H1 (cell line): ENCODE results near the gene PRKN. TPM values are rescaled to one million over a fixed set of nuclear protein-coding genes. Genes with fewer than 3 reads are reported as not detected.

ENCODE experiments used
- CTCF ChIA-PET: fragments of 300-600 bp; sonication (Branson Sonifier 250); formaldehyde crosslinking; loops from one replicate; lab custom pipeline; 2021; ENCODE audit not compliant: partially characterized antibody; lab: Charles Lee
- POLR2A ChIA-PET: fragments of 300-600 bp; sonication (Branson Sonifier 250); formaldehyde crosslinking; loops from one replicate; lab custom pipeline; 2021; ENCODE audit warnings: inconsistent platforms; ENCODE audit not compliant: partially characterized antibody; lab: Charles Lee
- DNase-seq, 2 experiments: peaks; one replicate each; pipeline versions ENCODE4 v3.0.0 to v3.0.0-alpha.2; 2010 to 2022; ENCODE audit warnings: low spot score in 2 of 2, low read depth in 1 of 2, mixed read lengths in 1 of 2
- FAIRE-seq: peaks from 2 replicates; lab custom pipeline; 2011; peaks lifted over from hg19 to GRCh38; lab: Jason Lieb, UNC
- H2AFZ ChIP-seq: 2 replicates; pipeline ENCODE4 v1.8.1; 2012; ENCODE audit warnings: low read length, inconsistent platforms
- H2AK5ac ChIP-seq: 2 replicates; pipeline ENCODE4 v1.6.1; 2013; ENCODE audit warnings: low read depth, low read length
- H2BK120ac ChIP-seq: replicated peaks from 2 replicates; pipeline ENCODE3; 2013; ENCODE audit warnings: low read depth, low read length, inconsistent platforms
- H2BK12ac ChIP-seq: 2 replicates; pipeline ENCODE4 v1.6.1; 2013; ENCODE audit warnings: low read depth, low read length
- H2BK15ac ChIP-seq: 2 replicates; pipeline ENCODE4 v1.6.1; 2013; ENCODE audit warnings: low read length
- H2BK20ac ChIP-seq: 2 replicates; pipeline ENCODE4 v1.6.1; 2013; ENCODE audit warnings: low read length
- H2BK5ac ChIP-seq: 2 replicates; pipeline ENCODE4 v1.6.1; 2013; ENCODE audit warnings: low read depth, low read length
- H3K14ac ChIP-seq: 2 replicates; pipeline ENCODE4 v1.6.1; 2013; ENCODE audit warnings: inconsistent platforms; ENCODE audit not compliant: insufficient read length
- H3K18ac ChIP-seq: 2 replicates; pipeline ENCODE4 v1.6.1; 2013; ENCODE audit warnings: low read length; ENCODE audit errors: extremely low read depth
- H3K23ac ChIP-seq: 2 replicates; pipeline ENCODE4 v1.6.1; 2013; ENCODE audit warnings: inconsistent platforms; ENCODE audit not compliant: insufficient read length
- H3K23me2 ChIP-seq: 2 replicates; pipeline ENCODE4 v1.6.1; 2013; ENCODE audit warnings: low read depth, low read length
- H3K27ac ChIP-seq: 2 replicates; pipeline ENCODE4 v1.6.1; 2011; ENCODE audit warnings: low read depth, low read length, inconsistent platforms
- H3K27me3 ChIP-seq, 4 experiments: replicated peaks in 1 of 4; 1 replicate in 1 of 4; 2 replicates in 3 of 4; pipeline versions ENCODE4 v1.6.1 to v1.8.1; 2011 to 2013; ENCODE audit warnings: low read length in 3 of 4, mild to moderate bottlenecking in 3 of 4, inconsistent platforms in 2 of 4, mixed read lengths in 2 of 4, moderate library complexity in 1 of 4; ENCODE audit not compliant: control insufficient read depth in 3 of 4, insufficient read depth in 3 of 4; ENCODE audit errors: extremely low read depth in 1 of 4
- H3K36me3 ChIP-seq, 4 experiments: 2 replicates each; pipeline versions ENCODE4 v1.6.1 to v1.8.1; 2011 to 2013; ENCODE audit warnings: mild to moderate bottlenecking in 4 of 4, low read length in 3 of 4, moderate library complexity in 2 of 4, control low read depth in 1 of 4, inconsistent platforms in 1 of 4; ENCODE audit not compliant: insufficient read depth in 4 of 4, control insufficient read depth in 2 of 4
- H3K4ac ChIP-seq: replicated peaks from 2 replicates; pipeline ENCODE3; 2013; ENCODE audit warnings: low read length, low read depth, mixed read lengths, inconsistent platforms; ENCODE audit not compliant: insufficient read length
- H3K4me1 ChIP-seq, 4 experiments: replicated peaks in 1 of 4; 1 replicate in 1 of 4; 2 replicates in 3 of 4; pipeline versions ENCODE4 v1.6.1 to v1.8.1; 2011 to 2013; ENCODE audit warnings: low read length in 3 of 4, inconsistent platforms in 2 of 4, mixed read lengths in 1 of 4; ENCODE audit not compliant: insufficient read depth in 4 of 4, control insufficient read depth in 3 of 4
- H3K4me2 ChIP-seq, 2 experiments: 2 replicates each; pipeline versions ENCODE4 v1.6.1 to v1.8.1; 2011 to 2013; ENCODE audit warnings: low read depth in 2 of 2, low read length in 2 of 2, control low read depth in 1 of 2, inconsistent platforms in 1 of 2, mild to moderate bottlenecking in 1 of 2; ENCODE audit not compliant: insufficient read depth in 1 of 2
- H3K4me3 ChIP-seq, 4 experiments: fragments of 200-600, 300-600 bp in 1 of 4; sonication (generic), shearing (Covaris generic), sonication (Bioruptor Twin) in 1 of 4; 2 replicates each; pipeline versions ENCODE4 v1.5.1 to v1.8.1; 2011 to 2016; ENCODE audit warnings: low read length in 4 of 4, low read depth in 3 of 4, control low read depth in 2 of 4, inconsistent platforms in 2 of 4, mild to moderate bottlenecking in 2 of 4, mixed read lengths in 1 of 4, moderate library complexity in 1 of 4; ENCODE audit not compliant: insufficient read depth in 2 of 4; ENCODE audit errors: extremely low read depth in 1 of 4
- H3K56ac ChIP-seq: replicated peaks from 2 replicates; pipeline ENCODE3; 2013; ENCODE audit warnings: low read depth, mild to moderate bottlenecking, mixed read lengths, low read length, inconsistent platforms; ENCODE audit not compliant: insufficient read length
- H3K79me1 ChIP-seq: 2 replicates; pipeline ENCODE4 v1.6.1; 2013; ENCODE audit warnings: low read depth, low read length, control low read depth
- H3K79me2 ChIP-seq, 2 experiments: 2 replicates each; pipeline versions ENCODE4 v1.6.1 to v1.8.1; 2012 to 2013; ENCODE audit warnings: low read length in 2 of 2, mild to moderate bottlenecking in 2 of 2, inconsistent platforms in 1 of 2; ENCODE audit not compliant: insufficient read depth in 2 of 2, control insufficient read depth in 1 of 2
- H3K9ac ChIP-seq, 4 experiments: replicated peaks in 1 of 4; 1 replicate in 1 of 4; 2 replicates in 3 of 4; pipeline versions ENCODE4 v1.6.1 to v1.8.1; 2011 to 2013; ENCODE audit warnings: low read depth in 3 of 4, low read length in 3 of 4, control low read depth in 2 of 4, mild to moderate bottlenecking in 2 of 4, moderate library complexity in 2 of 4, inconsistent platforms in 1 of 4; ENCODE audit errors: extremely low read depth in 1 of 4
- H3K9me3 ChIP-seq, 2 experiments: 2 replicates each; pipeline versions ENCODE4 v1.6.1 to v1.8.1; 2012 to 2013; ENCODE audit warnings: mild to moderate bottlenecking in 2 of 2, moderate library complexity in 2 of 2, control low read depth in 1 of 2, inconsistent platforms in 1 of 2, low read depth in 1 of 2, low read length in 1 of 2, mixed read lengths in 1 of 2; ENCODE audit not compliant: insufficient read depth in 2 of 2
- H4K20me1 ChIP-seq, 2 experiments: replicated peaks in 1 of 2; 2 replicates each; pipeline versions ENCODE3 to v1.8.1; 2011 to 2013; ENCODE audit warnings: inconsistent platforms in 2 of 2, low read length in 2 of 2, mild to moderate bottlenecking in 1 of 2; ENCODE audit not compliant: insufficient read depth in 2 of 2, control insufficient read depth in 1 of 2
- H4K5ac ChIP-seq: 2 replicates; pipeline ENCODE4 v1.6.1; 2013; ENCODE audit warnings: low read length, low read depth, mixed read lengths, inconsistent platforms; ENCODE audit not compliant: insufficient read length
- H4K8ac ChIP-seq: 2 replicates; pipeline ENCODE4 v1.8.0; 2013; ENCODE audit warnings: mild to moderate bottlenecking, moderate library complexity, low read length, inconsistent platforms; ENCODE audit not compliant: insufficient read depth; ENCODE audit errors: extremely low read depth
- H4K91ac ChIP-seq: replicated peaks from 2 replicates; pipeline ENCODE3; 2013; ENCODE audit warnings: low read length, mixed read lengths, inconsistent platforms; ENCODE audit not compliant: insufficient read length
- CTCF ChIP-seq, 3 experiments: IDR thresholded peaks; 1 replicate in 2 of 3; 2 replicates in 1 of 3; pipeline versions ENCODE4 v1.5.1 to v1.6.1; 2011; ENCODE audit warnings: low read length in 3 of 3, mild to moderate bottlenecking in 3 of 3, inconsistent platforms in 2 of 3, low read depth in 1 of 3, moderate library complexity in 1 of 3; ENCODE audit not compliant: insufficient read depth in 1 of 3; ENCODE audit errors: control extremely low read depth in 1 of 3
- EP300 ChIP-seq, 2 experiments: IDR thresholded peaks; 1 replicate in 1 of 2; 2 replicates in 1 of 2; pipeline ENCODE4 v1.6.1; 2011 to 2012; ENCODE audit warnings: low read depth in 2 of 2, low read length in 2 of 2, mild to moderate bottlenecking in 2 of 2, borderline replicate concordance in 1 of 2, inconsistent platforms in 1 of 2, moderate library complexity in 1 of 2
- KDM1A ChIP-seq: fragments of 200-600, 300-600 bp; sonication (generic); IDR thresholded peaks from 2 replicates; pipeline ENCODE4 v1.7.1; 2016; ENCODE audit warnings: mild to moderate bottlenecking, low read length, borderline replicate concordance
- RAD21 ChIP-seq, 2 experiments: IDR thresholded peaks in 1 of 2; conservative IDR thresholded peaks in 1 of 2; 2 replicates each; pipeline ENCODE4 v1.6.1; 2011; ENCODE audit warnings: low read depth in 2 of 2, low read length in 2 of 2, improper control_type of control experiment in 1 of 2, inconsistent platforms in 1 of 2, mild to moderate bottlenecking in 1 of 2, moderate library complexity in 1 of 2
- ZNF274 ChIP-seq: IDR thresholded peaks from 2 replicates; pipeline ENCODE4 v1.7.0; 2012; ENCODE audit warnings: low read length, borderline replicate concordance; ENCODE audit errors: extremely low read depth
- WGBS, 2 experiments: shearing (Covaris generic) in 1 of 2; methylation state at CpG; one replicate each; pipeline versions ENCODE4 v1.1.6 to v1.1.7; 2013 to 2015; ENCODE audit warnings: low lambda C conversion rate in 2 of 2, mixed read lengths in 2 of 2, inconsistent platforms in 1 of 2, low coverage in 1 of 2, missing lambda C conversion rate in 1 of 2; ENCODE audit not compliant: insufficient replicate concordance in 2 of 2, insufficient coverage in 1 of 2, insufficient read length in 1 of 2; ENCODE audit errors: extremely low coverage in 1 of 2, missing lambda C conversion rate in 1 of 2; 5-methylcytosine and 5-hydroxymethylcytosine counted together
- polyA plus RNA-seq, 7 experiments: library from polyadenylated mRNA; depleted of rRNA in 3 of 7; stranded (reverse) in 5 of 7; unstranded in 2 of 7; fragments of >200 nt in 5 of 7; fragments of 200-250 nt in 2 of 7; gene quantifications; 1 replicate in 5 of 7; 2 replicates in 1 of 7; 4 replicates in 1 of 7; pipeline versions ENCODE4 v1.2.1 to v1.2.3, GENCODE V29; 2011 to 2013; ENCODE audit warnings: missing spikeins in 2 of 7, mixed read lengths in 2 of 7
- total RNA-seq: library from RNA; stranded (reverse); fragmentation: NEBNext Ultra II Directional; extraction: Animal tissue kit (Norgen Biotek cat#: 25700); gene quantifications from 2 replicates; pipeline ENCODE4 v1.2.1, GENCODE V29; 2021

The PRKN gene
- total and polyA plus RNA-seq, 2 of the 8 experiments (the other 6 are each of a cell fraction or from before 2014, with no cell fraction given), result 0.13 to 0.29 TPM

- H2BK12ac ChIP-seq, result no peak overlapping the region
- H4K8ac ChIP-seq, result no peak overlapping the region
- no peaks in the 10 kb centered on the region for H3K36me3 ChIP-seq
- ChIA-PET POLR2A (no interaction called here), CTCF (interaction anchor here (0.8 to 1.3 kb wide), 3 partner anchors 47 to 134 kb away, joined by 3 to 4 read pairs (median 3); no protein-coding TSS in a partner anchor)
- H2AK5ac ChIP-seq, result no peak overlapping the region
- H4K91ac ChIP-seq, result no peak overlapping the region
- no peak overlapping the region for H3K4me2 ChIP-seq
- no peak overlapping the region for H3K9ac ChIP-seq
- no peak overlapping the region for H2BK20ac ChIP-seq
- no peak overlapping the region for H2BK5ac ChIP-seq
- H3K79me1 ChIP-seq, result no peaks in the 10 kb centered on the region
- no peak overlapping the region for H2AFZ ChIP-seq
- no peaks in the 10 kb centered on the region; the same call in 1 of the 2 replicates for H3K23me2 ChIP-seq
- H4K20me1 ChIP-seq, result no peaks in the 10 kb centered on the region
- H3K4me1 ChIP-seq, result peaks cover 0 to 2% (median 0%) of the 10 kb centered on the region in 4 experiments; a peak in 1 of 7 replicates
- no peak overlapping the region for H3K23ac ChIP-seq
- FAIRE-seq, result no peak
- H4K5ac ChIP-seq, result no peak overlapping the region
- H2BK120ac ChIP-seq, result no peak overlapping the region
- H3K14ac ChIP-seq, result no peak overlapping the region
- DNase-seq, result no peak
- H3K4ac ChIP-seq, result no peak overlapping the region
- H3K4me3 ChIP-seq, result no peak overlapping the region
- H2BK15ac ChIP-seq, result no peak overlapping the region
- H3K18ac ChIP-seq, result no peak overlapping the region
- no peak for TF ChIP-seq CTCF (IDR thresholded peaks at IDR 0.05; ENCODE audit: control extremely low read depth in 1 of 3, insufficient read depth in 1 of 3, low read depth in 1 of 3, low read length in 3 of 3)
- TF ChIP-seq RAD21 (IDR thresholded peaks at IDR 0.05 in 1 of 2, conservative IDR thresholded peaks at IDR 0.05 in 1 of 2; ENCODE audit: low read depth in 2 of 2, low read length in 2 of 2), result no peak
- no peak for TF ChIP-seq ZNF274
- no peak for TF ChIP-seq KDM1A
- no peak for TF ChIP-seq EP300 (IDR thresholded peaks at IDR 0.05; ENCODE audit: borderline replicate concordance in 1 of 2, low read depth in 2 of 2, low read length in 2 of 2)
- H3K27me3 ChIP-seq, result no peaks in the 10 kb centered on the region
- H3K56ac ChIP-seq, result no peak overlapping the region
- no peaks in the 10 kb centered on the region for H3K79me2 ChIP-seq
- H3K9me3 ChIP-seq, result no peaks in the 10 kb centered on the region
- 85% methylated on average over 4 of the region's 4 CpGs; no CpG with 5 or more reads in 1 of the 2 experiments for WGBS, 2 experiments
- no peak overlapping the region for H3K27ac ChIP-seq
Observed at GRCh38 chr6:161549977-161550655, 1177.5 kb downstream of the PRKN start.
